IMR-90 (cell line): Measurements from ENCODE around the gene MORF4L1. TPM values are rescaled to one million over a fixed set of nuclear protein-coding genes. Genes with fewer than 3 reads are reported as not detected.
A peak's percentile ranks its signal among the peaks of the same experiment; 100 is the strongest.

Experiments used
- ATAC-seq: fragments of 200-7000 bp; cut with Tn5 transposase; 2 replicates; pipeline ENCODE4 v1.9.1; 2020; ENCODE audit warnings: low read depth, mild to moderate bottlenecking, moderate library complexity
- BruUV-seq: library from RNA; stranded (reverse); fragments of 400-500 nt; replicated peaks from 2 replicates; lab custom pipeline; 2021; lab: Mats Ljungman, UMichigan
- CTCF ChIA-PET: fragments of 300-600 bp; formaldehyde crosslinking; extraction: SDS; loops from one replicate; lab custom pipeline; 2021; ENCODE audit warnings: antibody characterized with exemption; lab: Yijun Ruan, JAX
- POLR2A ChIA-PET: fragments of 300-600 bp; sonication (Branson Sonifier 250); formaldehyde crosslinking; loops from one replicate; lab custom pipeline; 2022; ENCODE audit warnings: antibody characterized with exemption; ENCODE audit not compliant: unreplicated experiment; lab: Charles Lee
- DNase-seq: peaks from one replicate; pipeline ENCODE4 v3.0.0; 2013
- H2AFZ ChIP-seq: replicated peaks from 2 replicates; pipeline ENCODE3; 2013; ENCODE audit warnings: low read length, mild to moderate bottlenecking; ENCODE audit not compliant: poor library complexity
- H2AK5ac ChIP-seq: 2 replicates; pipeline ENCODE4 v1.6.1; 2013; ENCODE audit warnings: low read depth, low read length, inconsistent platforms
- H2AK9ac ChIP-seq: replicated peaks from 2 replicates; pipeline ENCODE3; 2013; ENCODE audit warnings: mild to moderate bottlenecking, low read depth, low read length, moderate library complexity; ENCODE audit not compliant: poor library complexity
- H2BK120ac ChIP-seq: 2 replicates; pipeline ENCODE4 v1.6.1; 2013; ENCODE audit warnings: low read depth, low read length, inconsistent platforms
- H2BK15ac ChIP-seq: 3 replicates; pipeline ENCODE4 v1.6.1; 2013; ENCODE audit warnings: low read depth, low read length, inconsistent platforms
- H2BK20ac ChIP-seq: 2 replicates; pipeline ENCODE4 v1.6.1; 2013; ENCODE audit warnings: low read depth, mild to moderate bottlenecking, inconsistent platforms, low read length, moderate library complexity
- H2BK5ac ChIP-seq: 2 replicates; pipeline ENCODE4 v1.6.1; 2013; ENCODE audit warnings: mild to moderate bottlenecking, low read depth, low read length, inconsistent platforms; ENCODE audit not compliant: poor library complexity, severe bottlenecking
- H3K14ac ChIP-seq: replicated peaks from 2 replicates; pipeline ENCODE4 v1.6.1; 2013; ENCODE audit warnings: low read depth, low read length, inconsistent platforms
- H3K18ac ChIP-seq: 2 replicates; pipeline ENCODE4 v1.6.1; 2013; ENCODE audit warnings: low read depth, low read length, control low read depth
- H3K23ac ChIP-seq: 2 replicates; pipeline ENCODE4 v1.6.1; 2013; ENCODE audit warnings: low read depth, low read length, inconsistent platforms
- H3K27ac ChIP-seq: 2 replicates; pipeline ENCODE4 v1.5.1; 2013; ENCODE audit warnings: mild to moderate bottlenecking, control low read depth, low read length; ENCODE audit not compliant: insufficient read depth
- H3K27me3 ChIP-seq: 2 replicates; pipeline ENCODE4 v1.6.1; 2013; ENCODE audit warnings: low read length; ENCODE audit not compliant: control insufficient read depth, insufficient read depth
- H3K36me3 ChIP-seq: 2 replicates; pipeline ENCODE4 v1.6.1; 2013; ENCODE audit warnings: low read length, mixed read lengths; ENCODE audit not compliant: control insufficient read depth, insufficient read depth
- H3K4ac ChIP-seq: 2 replicates; pipeline ENCODE4 v1.6.1; 2013; ENCODE audit warnings: low read depth, low read length, inconsistent platforms
- H3K4me1 ChIP-seq: 2 replicates; pipeline ENCODE4 v1.6.1; 2013; ENCODE audit warnings: low read length, mixed read lengths; ENCODE audit not compliant: control insufficient read depth, insufficient read depth
- H3K4me2 ChIP-seq: 2 replicates; pipeline ENCODE4 v1.6.1; 2013; ENCODE audit warnings: low read depth, mild to moderate bottlenecking, control low read depth, low read length, moderate library complexity
- H3K4me3 ChIP-seq: 2 replicates; pipeline ENCODE4 v1.5.1; 2013; ENCODE audit warnings: low read depth, mild to moderate bottlenecking, control low read depth, low read length, moderate library complexity; ENCODE audit not compliant: insufficient read depth
- H3K56ac ChIP-seq: 2 replicates; pipeline ENCODE4 v1.6.1; 2013; ENCODE audit warnings: low read length, inconsistent platforms; ENCODE audit not compliant: insufficient read depth; ENCODE audit errors: extremely low read depth
- H3K79me1 ChIP-seq, 2 experiments: 2 replicates each; pipeline ENCODE4 v1.6.1; 2013; ENCODE audit warnings: low read length in 2 of 2, inconsistent platforms in 1 of 2, low read depth in 1 of 2
- H3K9ac ChIP-seq: 2 replicates; pipeline ENCODE4 v1.6.1; 2013; ENCODE audit warnings: low read depth, low read length, control low read depth
- H3K9me1 ChIP-seq: 2 replicates; pipeline ENCODE4 v1.6.1; 2013; ENCODE audit warnings: low read length, inconsistent platforms; ENCODE audit not compliant: insufficient read depth
- H3K9me3 ChIP-seq: 2 replicates; pipeline ENCODE4 v1.6.1; 2013; ENCODE audit warnings: low read length; ENCODE audit not compliant: control insufficient read depth, insufficient read depth
- H4K20me1 ChIP-seq: 2 replicates; pipeline ENCODE4 v1.6.1; 2013; ENCODE audit warnings: low read length, inconsistent platforms; ENCODE audit not compliant: insufficient read depth
- H4K5ac ChIP-seq: 2 replicates; pipeline ENCODE4 v1.6.1; 2013; ENCODE audit warnings: mild to moderate bottlenecking, low read depth, low read length, control low read depth
- H4K8ac ChIP-seq, 2 experiments: 2 replicates each; pipeline ENCODE4 v1.6.1; 2013; ENCODE audit warnings: low read depth in 2 of 2, low read length in 2 of 2, control low read depth in 1 of 2, inconsistent platforms in 1 of 2
- H4K91ac ChIP-seq: 2 replicates; pipeline ENCODE4 v1.6.1; 2013; ENCODE audit warnings: low read depth, low read length, inconsistent platforms; ENCODE audit not compliant: insufficient read depth
- BHLHE40 ChIP-seq: fragments of 150-350 bp; IDR thresholded peaks from 2 replicates; pipeline ENCODE4 v1.6.1; 2016; ENCODE audit warnings: mild to moderate bottlenecking, low read depth, low read length
- CEBPB ChIP-seq: IDR thresholded peaks from 2 replicates; pipeline ENCODE4 v1.6.1; 2012; ENCODE audit warnings: low read depth, low read length, improper control_type of control experiment
- CHD1 ChIP-seq: IDR thresholded peaks from 2 replicates; pipeline ENCODE4 v1.6.1; 2012; ENCODE audit warnings: low read depth, low read length, improper control_type of control experiment
- CTCF ChIP-seq: conservative IDR thresholded peaks from 2 replicates; pipeline ENCODE4 v1.5.1; 2012; ENCODE audit warnings: mild to moderate bottlenecking, low read depth, low read length, improper control_type of control experiment
- ELK1 ChIP-seq: fragments of 150-350 bp; IDR thresholded peaks from 2 replicates; pipeline ENCODE4 v1.6.1; 2016; ENCODE audit warnings: low read depth, mild to moderate bottlenecking, low read length, moderate library complexity, borderline replicate concordance
- FOS ChIP-seq: fragments of 150-350 bp; IDR thresholded peaks from 2 replicates; pipeline ENCODE4 v1.6.1; 2016; ENCODE audit warnings: low read depth, low read length
- MAFK ChIP-seq: IDR thresholded peaks from 2 replicates; pipeline ENCODE4 v1.6.1; 2012; ENCODE audit warnings: low read depth, low read length, improper control_type of control experiment
- MAZ ChIP-seq: IDR thresholded peaks from 2 replicates; pipeline ENCODE4 v1.6.1; 2012; ENCODE audit warnings: low read depth, mild to moderate bottlenecking, low read length, improper control_type of control experiment, moderate library complexity, borderline replicate concordance
- MXI1 ChIP-seq: IDR thresholded peaks from 2 replicates; pipeline ENCODE4 v1.6.1; 2012; ENCODE audit warnings: low read depth, mild to moderate bottlenecking, low read length, moderate library complexity, borderline replicate concordance
- NFE2L2 ChIP-seq: fragments of 150-350 bp; IDR thresholded peaks from 2 replicates; pipeline ENCODE4 v1.6.1; 2016; ENCODE audit warnings: low read depth, mild to moderate bottlenecking, low read length
- POLR2A ChIP-seq: IDR thresholded peaks from 2 replicates; pipeline ENCODE4 v1.6.1; 2012; ENCODE audit warnings: mild to moderate bottlenecking, low read depth, low read length
- RAD21 ChIP-seq: IDR thresholded peaks from 2 replicates; pipeline ENCODE4 v1.6.1; 2012; ENCODE audit warnings: low read length, improper control_type of control experiment
- RFX5 ChIP-seq: IDR thresholded peaks from 2 replicates; pipeline ENCODE4 v1.8.0; 2012; ENCODE audit warnings: low read depth, mild to moderate bottlenecking, low read length, moderate library complexity
- SMC3 ChIP-seq: fragments of 150-350 bp; IDR thresholded peaks from 2 replicates; pipeline ENCODE4 v1.6.1; 2016; ENCODE audit warnings: low read depth, mild to moderate bottlenecking, antibody characterized with exemption, low read length, moderate library complexity
- USF2 ChIP-seq: fragments of 150-350 bp; IDR thresholded peaks from 2 replicates; pipeline ENCODE4 v1.6.1; 2017; ENCODE audit warnings: mild to moderate bottlenecking, antibody characterized with exemption, low read length, low read depth
- WGBS, 2 experiments: methylation state at CpG; one replicate each; pipeline versions ENCODE4 v1.1.5 to v1.1.7; 2013; ENCODE audit warnings: missing lambda C conversion rate in 2 of 2; ENCODE audit not compliant: insufficient read length in 1 of 2; ENCODE audit errors: extremely low coverage in 2 of 2; 5-methylcytosine and 5-hydroxymethylcytosine counted together
- dilution Hi-C: fragments of 300-500 bp; cut with HindIII; formaldehyde crosslinking; loops from one replicate; pipeline ENCODE4 v1.14.3; 2018; ENCODE audit warnings: low sequenced_read_pairs; ENCODE audit not compliant: unreplicated experiment
- in situ Hi-C: fragments of 300-500 bp; cut with MboI; formaldehyde crosslinking; loops from 3 replicates; pipeline ENCODE4 v1.14.3; 2019; ENCODE audit warnings: low sequenced_read_pairs, inconsistent platforms, mixed read lengths
- intact Hi-C: fragments of 100-400 bp; cut with micrococcal nuclease; formaldehyde crosslinking; loops from 2 replicates; pipeline ENCODE4 v1.10.0; 2022
- polyA plus RNA-seq, 3 experiments: library from polyadenylated mRNA; depleted of rRNA; stranded (reverse); fragments of >200 nt; gene quantifications; 2 replicates each; pipeline ENCODE4 v1.2.3, GENCODE V29; 2012; ENCODE audit warnings: low replicate concordance in 1 of 3
- total RNA-seq: library from RNA; depleted of rRNA; stranded (reverse); fragments of >200 nt; gene quantifications from 2 replicates; pipeline ENCODE4 v1.2.3, GENCODE V29; 2012

MORF4L1 gene
- total and polyA plus RNA-seq, 2 of the 4 experiments (the other 2 are of a cell fraction), result 217 to 392 TPM

DNA sequence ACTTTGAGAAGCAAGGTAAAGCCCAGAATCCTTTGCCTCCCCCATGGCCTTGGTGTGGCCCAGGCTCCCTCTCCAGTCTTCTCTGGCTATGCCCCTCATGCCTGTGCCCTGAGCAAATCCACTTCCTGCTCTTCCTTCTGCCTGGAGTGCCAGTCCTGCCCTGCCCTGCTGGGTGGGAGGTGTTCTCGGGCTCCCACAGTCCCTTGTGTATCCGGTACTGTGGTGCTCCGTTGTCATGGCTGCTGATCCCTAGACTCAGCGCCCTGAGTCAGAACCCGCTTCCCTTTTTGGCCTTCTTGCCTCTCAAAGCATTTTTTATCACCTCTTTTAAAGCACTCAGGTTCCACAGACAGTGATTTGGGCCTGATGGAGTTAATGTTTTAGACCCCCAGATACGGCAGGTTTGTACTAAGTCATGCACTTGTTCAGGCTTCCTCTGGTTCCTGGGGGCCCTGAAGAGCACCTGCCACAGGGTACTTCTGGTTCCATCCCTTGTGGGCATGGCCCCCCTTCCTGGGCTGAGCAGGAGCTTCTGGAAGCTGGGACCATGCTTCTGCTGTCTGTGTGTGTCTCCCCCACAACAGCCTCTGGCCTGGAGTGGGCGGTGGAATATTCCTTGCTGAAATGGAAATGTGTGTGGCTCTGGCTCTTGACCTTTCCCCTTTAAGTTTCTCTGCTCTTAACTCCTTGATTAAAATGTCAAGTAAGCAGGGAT, 31.9 kb upstream of the MORF4L1 start:
- WGBS, 2 experiments, result no CpG with 5 or more reads among the region's 7 CpGs
- no peaks in the 10 kb centered on the region; the same call in 1 of the 2 replicates for H3K27me3 ChIP-seq
- ATAC-seq (peak; percentile 18), DNase-seq (no peak)
- peaks cover 10% of the 10 kb centered on the region; the same call in 1 of the 2 replicates for H3K4me1 ChIP-seq
- H3K56ac ChIP-seq, result no peak overlapping the region
- no peak overlapping the region for H4K5ac ChIP-seq
- no peaks in the 10 kb centered on the region for H3K9me3 ChIP-seq
- no peak overlapping the region for H4K91ac ChIP-seq
- H3K9me1 ChIP-seq, result no peaks in the 10 kb centered on the region; the same call in 1 of the 2 replicates
- intact Hi-C loops (no loop called here), in situ Hi-C loops (no loop called here), dilution Hi-C loops (no loop called here)
- ChIA-PET CTCF (no interaction called here), POLR2A (no interaction called here)
- no peaks in the 10 kb centered on the region for H3K79me1 ChIP-seq
- TF ChIP-seq POLR2A (no peak), ELK1 (no peak), MAZ (no peak), MXI1 (no peak), NFE2L2 (no peak), CEBPB (no peak), BHLHE40 (no peak), FOS (no peak), USF2 (no peak), MAFK (no peak), CHD1 (no peak), RFX5 (no peak), CTCF (no peak), SMC3 (no peak), RAD21 (no peak)
- H2BK15ac ChIP-seq, result no peak overlapping the region
- no peak overlapping the region for H2BK5ac ChIP-seq
- H3K4me2 ChIP-seq, result no peak overlapping the region
- peak overlapping the region; percentile 2 for H2AFZ ChIP-seq
- H3K36me3 ChIP-seq, result no peaks in the 10 kb centered on the region
- H2AK9ac ChIP-seq, result no peak overlapping the region
- H3K4me3 ChIP-seq, result no peak overlapping the region
- no peak overlapping the region for H3K27ac ChIP-seq
- H2AK5ac ChIP-seq, result no peak overlapping the region
- no peaks in the 10 kb centered on the region for H4K20me1 ChIP-seq
- H2BK120ac ChIP-seq, result no peak overlapping the region
- no peak overlapping the region for H4K8ac ChIP-seq
- no peak overlapping the region for H3K23ac ChIP-seq
- H3K9ac ChIP-seq, result no peak overlapping the region
- no peak overlapping the region for H3K4ac ChIP-seq
- no TSS peak for BruUV-seq
- no peak overlapping the region for H3K18ac ChIP-seq
- no peak overlapping the region for H3K14ac ChIP-seq
- H2BK20ac ChIP-seq, result no peak overlapping the region
